ENCODE results near the gene KLK6.

Gene KLK6

GRCh38 chr19:50911206-50912101, 57.9 kb downstream of the KLK6 start, which contains the start of gene KLK4:
Gene KLK4, minus strand, starts transcription at chr19:50911395. Its CDS starts 657 bp downstream, at chr19:50910738.
- DNase-seq (ENCODE audit: low read depth in 2 of 2): no peak

- DNase-seq (ENCODE audit: low read depth in 2 of 2): no peak
These were observed 58.7 kb downstream of the KLK6 start for GRCh38 chr19:50910722-50911121.

DNA sequence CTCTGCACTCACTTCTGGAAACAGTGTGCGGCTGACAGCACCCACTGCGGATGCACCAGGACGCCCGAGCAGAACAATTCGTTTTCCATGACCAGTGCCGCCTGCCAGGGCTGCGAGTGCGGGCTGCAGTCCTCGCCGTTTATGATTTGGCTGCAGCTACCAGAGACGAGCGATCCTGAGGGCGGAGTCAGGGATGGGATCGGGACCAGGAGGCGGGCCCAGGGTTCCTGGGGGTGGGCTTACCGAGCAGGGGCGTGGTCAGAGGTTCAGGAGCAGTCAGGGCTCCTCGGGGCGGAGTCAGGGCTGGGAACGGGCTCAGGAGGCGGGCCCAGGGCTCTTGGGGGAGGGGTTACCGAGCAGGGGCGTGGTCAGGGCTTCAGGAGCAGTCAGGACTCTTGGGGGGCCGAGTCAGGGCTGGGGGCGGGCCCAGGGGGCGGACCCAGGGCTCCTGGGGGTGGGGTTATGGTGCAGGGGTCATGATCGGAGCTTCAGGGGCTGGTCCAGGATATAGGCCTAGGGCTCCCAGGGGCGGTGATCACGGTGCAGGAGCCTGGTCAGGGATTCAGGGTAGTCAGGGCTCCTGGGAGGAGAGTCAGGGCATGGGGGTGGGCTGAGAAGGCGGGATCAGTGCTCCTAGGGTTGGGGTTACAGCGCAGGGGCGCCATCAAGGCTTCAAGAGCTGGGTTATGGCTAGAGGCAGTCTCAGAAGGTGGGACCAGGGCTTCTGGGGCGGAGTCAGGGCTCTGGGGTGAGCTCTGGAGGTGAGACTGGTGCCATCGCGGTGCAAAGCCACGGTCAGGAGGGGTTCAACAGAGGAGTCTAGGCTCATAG, 59.9 kb downstream of the KLK6 start:
- DNase-seq (ENCODE audit: low read depth in 2 of 2): no peak

All from stimulated activated CD4-positive, alpha-beta T cell treated with anti-CD3 and anti-CD28 coated beads, Interleukin-1b, Interleukin-23, amount 100 ng/mL, for 1 hour (primary cell).